Astrocyte of the spinal cord (primary cell): ENCODE results near the gene PTCD1.
A peak's percentile ranks its signal among the peaks of the same experiment; 100 is the strongest.

Experiments
- DNase-seq: peaks from one replicate; pipeline ENCODE4 v3.0.0; 2011; ENCODE audit warnings: low read depth, low spot score
- H3K4me3 ChIP-seq: 2 replicates; pipeline ENCODE4 v1.5.1; 2011; ENCODE audit warnings: low read depth, mild to moderate bottlenecking, low read length, moderate library complexity
- in situ Hi-C: cut with HindIII; loops from 2 replicates; pipeline ENCODE4 v1.10.0; 2017; ENCODE audit warnings: low sequenced_read_pairs
- TF ChIP-seq, protein P1 (sequence below): IDR thresholded peaks from 2 replicates; pipeline ENCODE4 v1.5.1; 2012; ENCODE audit warnings: low read depth, mild to moderate bottlenecking, low read length, inconsistent platforms

PTCD1 gene

DNA sequence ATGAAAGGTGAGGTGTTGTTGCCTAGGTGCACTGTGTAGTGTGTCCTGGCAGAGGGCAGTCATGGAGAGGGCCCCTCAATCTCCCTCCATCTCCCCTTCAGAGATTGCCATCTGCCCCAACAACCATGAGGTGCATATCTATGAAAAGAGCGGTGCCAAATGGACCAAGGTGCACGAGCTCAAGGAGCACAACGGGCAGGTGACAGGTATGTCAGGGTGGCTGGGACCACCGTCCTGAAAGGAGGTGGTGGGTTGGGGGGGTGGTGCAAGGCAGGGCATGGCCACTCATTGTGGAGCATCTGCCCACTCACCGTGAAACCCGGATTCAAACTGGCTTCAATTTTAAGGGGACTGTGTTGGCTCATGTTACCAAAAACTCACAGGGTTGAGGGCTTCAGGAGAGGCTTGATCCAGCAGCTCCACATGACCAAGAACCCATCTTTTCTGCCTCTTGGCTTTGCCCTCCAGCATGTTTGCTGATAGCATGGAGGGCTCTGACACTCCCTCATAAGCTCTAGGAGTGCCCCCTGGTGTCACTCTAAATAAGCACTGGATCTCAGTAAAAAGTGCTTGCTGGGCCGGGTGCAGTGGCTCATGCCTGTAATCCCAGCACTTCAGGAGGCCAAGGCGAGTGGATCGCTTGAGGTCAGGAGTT lies 51.9 kb downstream of the PTCD1 start:
- in situ Hi-C loops: no loop called here
- DNase-seq: no peak
- H3K4me3 ChIP-seq: no peak overlapping the region
- TF ChIP-seq, protein P1, sequence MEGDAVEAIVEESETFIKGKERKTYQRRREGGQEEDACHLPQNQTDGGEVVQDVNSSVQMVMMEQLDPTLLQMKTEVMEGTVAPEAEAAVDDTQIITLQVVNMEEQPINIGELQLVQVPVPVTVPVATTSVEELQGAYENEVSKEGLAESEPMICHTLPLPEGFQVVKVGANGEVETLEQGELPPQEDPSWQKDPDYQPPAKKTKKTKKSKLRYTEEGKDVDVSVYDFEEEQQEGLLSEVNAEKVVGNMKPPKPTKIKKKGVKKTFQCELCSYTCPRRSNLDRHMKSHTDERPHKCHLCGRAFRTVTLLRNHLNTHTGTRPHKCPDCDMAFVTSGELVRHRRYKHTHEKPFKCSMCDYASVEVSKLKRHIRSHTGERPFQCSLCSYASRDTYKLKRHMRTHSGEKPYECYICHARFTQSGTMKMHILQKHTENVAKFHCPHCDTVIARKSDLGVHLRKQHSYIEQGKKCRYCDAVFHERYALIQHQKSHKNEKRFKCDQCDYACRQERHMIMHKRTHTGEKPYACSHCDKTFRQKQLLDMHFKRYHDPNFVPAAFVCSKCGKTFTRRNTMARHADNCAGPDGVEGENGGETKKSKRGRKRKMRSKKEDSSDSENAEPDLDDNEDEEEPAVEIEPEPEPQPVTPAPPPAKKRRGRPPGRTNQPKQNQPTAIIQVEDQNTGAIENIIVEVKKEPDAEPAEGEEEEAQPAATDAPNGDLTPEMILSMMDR: peak; percentile 27

DNA sequence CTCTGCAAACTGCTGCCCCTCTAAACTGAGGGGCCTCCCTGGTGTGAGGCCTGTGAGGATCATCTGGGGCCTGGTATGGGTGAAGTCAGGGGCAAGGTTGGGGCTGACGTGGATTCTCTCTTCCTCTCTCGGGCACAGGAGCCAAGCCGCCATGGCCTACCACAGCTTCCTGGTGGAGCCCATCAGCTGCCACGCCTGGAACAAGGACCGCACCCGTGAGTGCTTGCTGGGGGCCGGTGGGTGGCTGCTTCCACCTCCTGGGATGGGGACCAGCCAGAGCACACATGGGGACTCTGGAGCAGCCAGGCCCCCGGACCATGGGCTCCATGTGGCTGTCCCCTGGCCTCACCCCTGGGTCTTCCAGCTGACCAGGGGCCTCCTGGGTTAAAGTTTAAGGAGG lies 53.0 kb downstream of the PTCD1 start:
- TF ChIP-seq, protein P1: no peak
- in situ Hi-C loops: no loop called here
- no peak overlapping the region for H3K4me3 ChIP-seq
- no peak for DNase-seq

DNA sequence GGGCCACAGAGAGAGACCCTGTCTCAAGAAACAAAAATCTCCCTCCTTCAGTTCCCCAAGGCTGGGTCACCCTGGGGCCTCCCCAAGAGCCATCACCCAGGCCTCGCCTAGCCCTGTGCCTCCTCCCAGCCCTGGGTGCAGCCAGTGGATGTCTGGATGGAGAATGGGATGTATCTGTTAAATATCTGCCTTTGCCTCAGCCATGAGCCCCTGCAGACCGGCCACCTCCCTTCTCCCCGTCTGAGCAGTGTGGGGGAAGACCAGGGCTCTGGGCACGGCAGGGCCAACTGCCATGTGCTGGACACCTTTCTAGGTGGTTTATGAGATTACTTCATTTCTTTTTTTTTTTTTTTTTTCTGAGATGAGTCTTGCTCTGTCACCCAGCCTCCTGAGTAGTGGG lies 54.1 kb downstream of the PTCD1 start:
- TF ChIP-seq, protein P1: no peak
- in situ Hi-C loops: no loop called here
- H3K4me3 ChIP-seq: no peak overlapping the region

GRCh38 chr7:99383791-99384370 lies 54.7 kb downstream of the PTCD1 start:
- in situ Hi-C loops: no loop called here
- no peak overlapping the region for H3K4me3 ChIP-seq
- DNase-seq: no peak
- TF ChIP-seq, protein P1: no peak

More for the DNA sequence above, 54.1 kb downstream of the PTCD1 start:
- no peak for DNase-seq

GRCh38 chr7:99383203-99383602 lies 55.4 kb downstream of the PTCD1 start:
- TF ChIP-seq, protein P1: no peak
- in situ Hi-C loops: no loop called here

GRCh38 chr7:99381664-99382075 lies 56.9 kb downstream of the PTCD1 start:
- H3K4me3 ChIP-seq: no peak overlapping the region
- TF ChIP-seq, protein P1: no peak
- no peak for DNase-seq
- in situ Hi-C loops: no loop called here

More at GRCh38 chr7:99383203-99383602, 55.4 kb downstream of the PTCD1 start:
- no peak overlapping the region for H3K4me3 ChIP-seq
- no peak for DNase-seq
